Globus pallidus (tissue), 1 donor: ENCODE measurements around the gene DNAJB8.
A peak's percentile ranks its signal among the peaks of the same experiment; 100 is the strongest.

Experiments used
- DNase-seq: peaks from one replicate; pipeline ENCODE4 v3.0.0-alpha.2; 2015; ENCODE audit warnings: low spot score

The DNAJB8 gene

GRCh38 chr3:128493570-128494366, 27.1 kb upstream of the DNAJB8 start:
- no peak for DNase-seq

- no peak for DNase-seq
Observed at GRCh38 chr3:128492671-128493569, 26.2 kb upstream of the DNAJB8 start, which contains the start of gene GATA2. Gene GATA2 (minus strand): TSS chr3:128493201. CDS start chr3:128487031, 6,170 bp downstream.

DNA sequence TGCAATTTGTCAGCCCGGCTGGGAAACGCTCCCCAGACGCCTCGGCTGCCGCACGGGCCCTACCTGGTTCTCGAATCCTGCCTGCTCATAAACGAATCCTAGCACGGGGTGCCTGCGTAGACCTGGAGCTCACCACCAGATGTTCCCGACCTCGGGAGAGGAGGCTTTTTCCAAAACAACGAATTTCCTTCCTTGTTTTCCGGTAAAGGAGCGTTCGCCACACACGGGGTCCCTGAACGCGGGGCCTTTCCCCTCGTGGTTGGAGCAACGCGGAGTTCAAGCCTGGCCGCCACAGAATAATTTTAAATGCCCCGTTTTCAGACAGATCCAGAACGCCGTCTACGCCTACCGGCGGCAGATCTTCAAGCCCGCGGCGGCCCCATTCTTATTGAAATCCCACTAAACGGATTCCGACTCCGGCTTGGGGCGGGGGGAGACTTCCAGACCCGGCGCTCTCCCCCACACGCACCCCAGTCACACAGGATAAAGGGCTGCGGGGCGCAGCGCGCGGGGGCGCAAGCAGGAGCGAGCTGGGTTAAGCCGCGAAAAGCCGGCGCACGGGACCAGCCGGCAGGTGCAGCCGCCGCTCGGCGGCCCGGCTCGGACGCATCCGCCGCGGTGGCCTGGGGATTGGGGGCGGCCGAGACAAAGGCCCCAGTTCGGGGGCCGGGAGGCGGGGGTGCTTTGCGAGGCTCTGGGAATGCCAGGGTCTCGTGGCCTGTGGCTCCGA, 25.4 kb upstream of the DNAJB8 start:
- DNase-seq = no peak

DNA sequence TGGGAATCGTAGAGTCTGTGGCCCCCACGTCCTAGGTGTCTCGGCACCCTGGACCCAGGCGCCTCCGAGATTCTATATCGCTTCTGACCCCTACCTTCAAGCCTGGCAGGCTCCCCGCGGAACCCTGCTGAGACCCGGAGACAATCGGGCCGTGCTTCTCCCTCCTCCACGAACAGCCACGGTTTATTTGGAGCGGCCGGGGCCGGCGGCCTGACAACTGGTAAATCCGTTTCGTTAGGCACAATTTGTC, 24.9 kb upstream of the DNAJB8 start:
- DNase-seq = no peak

GRCh38 chr3:128490915-128491690, 24.4 kb upstream of the DNAJB8 start:
- no peak for DNase-seq

GRCh38 chr3:128490650-128490914, 23.9 kb upstream of the DNAJB8 start:
- DNase-seq = no peak

GRCh38 chr3:128489927-128490649, 23.4 kb upstream of the DNAJB8 start:
- no peak for DNase-seq

- DNase-seq = no peak
Observed at GRCh38 chr3:128489674-128489926, 22.9 kb upstream of the DNAJB8 start.

DNA sequence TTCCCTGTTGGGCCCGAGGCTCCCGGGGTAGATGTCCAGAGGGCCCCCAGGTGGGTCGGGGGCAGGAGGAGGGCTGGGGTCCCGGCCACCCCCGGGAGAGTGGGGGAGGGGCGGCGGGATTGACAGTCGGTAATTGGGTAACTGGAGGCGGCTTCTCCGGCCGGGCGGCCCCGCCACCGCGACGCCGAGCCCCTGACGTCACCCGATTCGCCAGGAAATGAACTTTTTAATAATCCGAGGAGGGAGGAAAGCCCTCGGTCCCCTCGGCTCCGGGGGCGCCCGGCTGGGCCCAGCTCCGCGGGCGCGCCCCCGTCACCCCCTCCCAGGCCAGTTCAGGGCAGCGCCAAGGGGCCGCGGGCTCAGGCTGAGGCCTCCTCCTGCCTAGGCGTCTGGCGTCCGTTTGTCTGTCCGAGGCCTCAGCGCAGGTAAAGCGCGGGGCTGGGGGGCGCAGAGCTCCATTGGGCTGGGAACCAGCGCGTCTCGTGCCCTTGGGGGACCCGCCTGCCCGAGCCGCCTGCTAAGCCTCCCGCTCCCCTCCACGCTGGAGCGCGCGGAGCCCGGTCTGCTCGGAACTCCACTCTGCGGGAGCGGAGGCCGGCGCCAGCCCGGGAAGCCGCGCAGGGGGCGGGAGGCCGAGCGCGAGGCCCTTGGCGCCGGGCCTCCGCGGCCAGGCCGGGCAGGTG, 22.4 kb upstream of the DNAJB8 start:
- no peak for DNase-seq

DNA sequence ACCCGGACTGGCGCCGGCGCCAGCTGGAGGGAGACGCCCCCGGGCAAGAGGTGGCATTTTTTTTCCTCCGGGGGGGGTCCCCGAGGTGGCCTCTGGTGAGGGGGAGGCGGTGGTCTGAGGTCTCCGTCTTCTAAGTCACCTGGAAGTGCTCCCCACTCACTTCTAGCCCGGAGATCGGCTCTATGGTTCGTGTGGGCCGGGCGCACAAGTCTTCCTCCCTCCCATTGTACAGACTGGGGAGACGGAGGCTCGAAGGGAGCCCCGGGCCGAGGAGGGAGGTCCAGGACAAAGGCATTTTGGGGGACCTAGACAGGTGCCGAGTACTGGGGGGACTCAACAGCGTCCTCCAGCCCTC, 21.9 kb upstream of the DNAJB8 start:
- no peak for DNase-seq

GRCh38 chr3:128487813-128488635, 21.3 kb upstream of the DNAJB8 start:
- DNase-seq = peak; percentile 40

DNA sequence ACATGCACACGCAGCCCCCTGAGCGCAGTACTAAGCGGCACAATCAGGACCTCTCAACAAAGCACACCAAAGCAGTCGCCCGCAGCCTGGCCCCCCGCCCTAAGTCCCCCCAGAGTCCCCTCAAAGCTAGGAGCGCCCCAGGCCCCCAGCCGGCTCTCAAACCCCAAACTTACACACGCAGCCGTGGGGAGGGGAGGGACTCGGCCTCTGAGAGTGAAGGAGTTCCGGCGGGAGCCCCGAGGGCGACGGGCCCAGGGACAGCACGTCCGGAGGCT, 20.8 kb upstream of the DNAJB8 start:
- no peak for DNase-seq

DNA sequence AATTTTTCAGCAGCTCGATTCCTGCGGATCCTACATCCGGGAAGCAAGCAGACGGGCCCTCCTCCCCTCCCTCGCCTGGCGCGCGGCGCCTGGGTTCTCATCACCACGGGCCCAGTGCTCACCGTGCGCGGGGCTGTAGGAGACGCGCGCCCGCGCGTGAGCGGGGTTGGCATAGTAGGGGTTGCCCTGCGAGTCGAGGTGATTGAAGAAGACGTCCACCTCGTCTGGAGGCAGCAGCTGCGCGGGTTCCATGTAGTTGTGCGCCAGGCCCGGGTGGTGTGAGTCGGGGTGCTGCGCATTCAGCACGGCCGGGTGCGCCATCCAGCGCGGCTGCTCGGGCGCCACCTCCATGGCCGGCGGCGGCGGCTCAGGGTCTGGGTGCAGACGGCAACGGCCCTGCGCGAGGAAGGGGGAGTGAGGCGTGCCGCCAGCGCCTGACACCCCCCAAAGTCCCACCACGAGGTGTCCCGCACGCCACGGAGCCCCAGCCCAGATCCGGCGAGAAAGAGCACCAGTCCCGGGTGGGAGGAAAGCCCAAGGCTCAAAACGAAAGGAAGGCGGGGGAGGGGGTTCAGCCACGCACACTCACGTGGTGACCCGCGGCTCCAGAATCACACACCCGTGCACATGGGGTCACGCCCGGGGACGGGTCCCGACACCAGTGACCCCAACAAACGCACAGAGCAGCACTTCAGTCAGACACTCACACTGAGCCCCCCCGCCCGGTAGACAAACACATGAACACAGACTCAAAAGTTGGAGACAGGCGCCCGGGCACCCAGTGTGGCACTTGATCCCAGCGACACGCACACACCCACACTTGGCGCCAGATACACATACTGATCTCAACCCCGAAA, 20.2 kb upstream of the DNAJB8 start:
- DNase-seq = no peak

- no peak for DNase-seq
Observed at GRCh38 chr3:128486205-128486628, 19.5 kb upstream of the DNAJB8 start.

- DNase-seq = no peak
Observed at GRCh38 chr3:128485282-128486204, 18.9 kb upstream of the DNAJB8 start.

DNA sequence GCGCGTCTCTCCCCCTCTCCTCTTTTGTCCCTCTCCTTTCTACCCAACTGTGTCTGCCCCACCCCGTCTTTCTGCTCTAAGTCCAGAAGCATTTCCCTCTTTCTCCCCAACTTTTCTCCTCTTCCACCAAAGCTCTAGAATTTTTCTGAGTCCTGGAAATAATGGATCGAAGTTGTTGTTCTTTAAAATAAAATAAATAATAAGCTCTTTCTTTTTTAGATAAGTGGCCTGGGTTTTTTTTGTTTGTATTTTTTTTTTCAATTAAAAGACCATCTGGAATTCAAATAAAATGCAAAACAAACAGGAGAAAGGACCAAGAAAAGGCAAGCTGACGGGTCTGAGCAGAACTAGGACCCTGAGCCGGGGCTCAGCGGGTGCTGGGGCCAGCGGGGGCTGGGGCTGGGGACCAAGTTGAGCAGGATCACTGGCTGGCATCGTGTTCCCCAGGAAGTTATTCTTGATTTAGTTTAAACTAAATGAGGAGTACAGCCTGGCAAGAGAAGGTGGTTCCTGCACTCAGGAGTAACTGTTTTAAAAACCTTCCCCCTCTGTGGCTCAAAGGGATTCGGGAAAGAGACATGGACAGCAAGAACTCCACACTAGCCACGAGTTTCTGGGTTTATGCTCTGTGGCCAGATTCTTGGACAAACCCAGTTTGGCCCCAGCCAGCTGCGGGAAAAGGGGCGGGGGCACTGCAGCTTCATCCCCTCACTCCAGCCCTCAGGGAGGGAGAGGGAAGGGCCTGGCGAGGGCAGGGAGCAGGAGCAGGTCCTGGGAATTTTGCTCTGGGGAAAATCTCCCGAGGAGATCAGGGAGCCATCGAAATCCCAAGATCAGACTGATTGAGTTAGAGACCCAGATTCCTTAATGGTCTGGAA, 18.0 kb upstream of the DNAJB8 start:
- DNase-seq = no peak

- no peak for DNase-seq
Observed at GRCh38 chr3:128483657-128484403, 17.1 kb upstream of the DNAJB8 start.
